Glomerular visceral epithelial cell (primary cell): ENCODE measurements around the gene OR2AG1.
"Not testable (repeated sequence)": the region's sequence is repeated elsewhere in the genome, so short reads cannot be mapped to it uniquely, and the experiment has no call there.

Experiments used
- DNase-seq: peaks from one replicate; pipeline ENCODE4 v3.0.0-alpha.2; 2016; ENCODE audit errors: extremely low spot score

OR2AG1 gene

GRCh38 chr11:6790546-6790945, 7.7 kb downstream of the OR2AG1 start:
- DNase-seq = no peak

GRCh38 chr11:6794639-6795038, 11.8 kb downstream of the OR2AG1 start:
- no peak for DNase-seq

GRCh38 chr11:6799402-6799801, 16.6 kb downstream of the OR2AG1 start, which contains the start of gene OR6A2:
Gene OR6A2, minus strand, starts transcription at chr11:6799689. Its CDS starts 3,981 bp downstream, at chr11:6795708.
- DNase-seq = no peak

- not testable (repeated sequence) for DNase-seq
These were observed 18.3 kb downstream of the OR2AG1 start for GRCh38 chr11:6801075-6801474.

GRCh38 chr11:6812390-6813005, 29.7 kb downstream of the OR2AG1 start:
- DNase-seq = peak; percentile 46

GRCh38 chr11:6813656-6814055, 30.8 kb downstream of the OR2AG1 start:
- DNase-seq = peak; percentile 40

- no peak for DNase-seq
These were observed 34.9 kb downstream of the OR2AG1 start for GRCh38 chr11:6817694-6818093.

- DNase-seq = no peak
These were observed 36.1 kb downstream of the OR2AG1 start for GRCh38 chr11:6818967-6819366.

GRCh38 chr11:6824136-6824823, 41.5 kb downstream of the OR2AG1 start:
- DNase-seq = no peak

- DNase-seq = no peak
These were observed 42.5 kb downstream of the OR2AG1 start for GRCh38 chr11:6825231-6825744.

GRCh38 chr11:6828103-6828502, 45.3 kb downstream of the OR2AG1 start:
- no peak for DNase-seq

GRCh38 chr11:6833356-6833755, 50.5 kb downstream of the OR2AG1 start:
- DNase-seq = no peak

- no peak for DNase-seq
These were observed 51.2 kb downstream of the OR2AG1 start for GRCh38 chr11:6834021-6834420.
